Parathyroid adenoma (tissue), 2 donors: ENCODE results near the gene LMBR1.
"Not testable (repeated sequence)": the region's sequence is repeated elsewhere in the genome, so short reads cannot be mapped to it uniquely, and the experiment has no call there.

ENCODE experiments used
- H2AFZ ChIP-seq: fragments of 300-600 bp; sonication (generic); one replicate; pipeline ENCODE4 v1.7.0; 2017; ENCODE audit warnings: antibody characterized with exemption, mild to moderate bottlenecking
- H3K27ac ChIP-seq: fragments of 300-600 bp; sonication (generic); one replicate; pipeline ENCODE4 v1.7.0; 2017
- H3K27me3 ChIP-seq: fragments of 300-600 bp; sonication (generic); one replicate; pipeline ENCODE4 v1.7.0; 2017; ENCODE audit warnings: low read length; ENCODE audit not compliant: control insufficient read depth, insufficient read depth
- H3K36me3 ChIP-seq: fragments of 300-600 bp; sonication (generic); one replicate; pipeline ENCODE4 v1.7.0; 2017; ENCODE audit warnings: low read length; ENCODE audit not compliant: control insufficient read depth, insufficient read depth
- H3K4me1 ChIP-seq: fragments of 300-600 bp; sonication (generic); one replicate; pipeline ENCODE4 v1.7.0; 2017; ENCODE audit warnings: control low read depth
- H3K4me2 ChIP-seq: fragments of 300-600 bp; sonication (generic); one replicate; pipeline ENCODE4 v1.7.0; 2017; ENCODE audit warnings: low read length
- H3K4me3 ChIP-seq: fragments of 300-600 bp; sonication (generic); one replicate; pipeline ENCODE4 v1.7.0; 2017; ENCODE audit warnings: low read depth, low read length
- H3K79me2 ChIP-seq: fragments of 300-600 bp; sonication (generic); one replicate; pipeline ENCODE4 v1.7.0; 2017; ENCODE audit warnings: control low read depth
- H3K9ac ChIP-seq: fragments of 300-600 bp; sonication (generic); one replicate; pipeline ENCODE4 v1.7.0; 2017; ENCODE audit warnings: mild to moderate bottlenecking
- H3K9me3 ChIP-seq: fragments of 300-600 bp; sonication (generic); one replicate; pipeline ENCODE4 v1.7.0; 2017; ENCODE audit warnings: low read length; ENCODE audit not compliant: control insufficient read depth
- TF ChIP-seq, protein P1 (sequence below): fragments of 300-600 bp; sonication (generic); IDR thresholded peaks from one replicate; pipeline ENCODE4 v1.7.0; 2017; ENCODE audit warnings: antibody characterized with exemption, mild to moderate bottlenecking
- donor health status: primary hyperparathyroidism.

LMBR1 gene

DNA sequence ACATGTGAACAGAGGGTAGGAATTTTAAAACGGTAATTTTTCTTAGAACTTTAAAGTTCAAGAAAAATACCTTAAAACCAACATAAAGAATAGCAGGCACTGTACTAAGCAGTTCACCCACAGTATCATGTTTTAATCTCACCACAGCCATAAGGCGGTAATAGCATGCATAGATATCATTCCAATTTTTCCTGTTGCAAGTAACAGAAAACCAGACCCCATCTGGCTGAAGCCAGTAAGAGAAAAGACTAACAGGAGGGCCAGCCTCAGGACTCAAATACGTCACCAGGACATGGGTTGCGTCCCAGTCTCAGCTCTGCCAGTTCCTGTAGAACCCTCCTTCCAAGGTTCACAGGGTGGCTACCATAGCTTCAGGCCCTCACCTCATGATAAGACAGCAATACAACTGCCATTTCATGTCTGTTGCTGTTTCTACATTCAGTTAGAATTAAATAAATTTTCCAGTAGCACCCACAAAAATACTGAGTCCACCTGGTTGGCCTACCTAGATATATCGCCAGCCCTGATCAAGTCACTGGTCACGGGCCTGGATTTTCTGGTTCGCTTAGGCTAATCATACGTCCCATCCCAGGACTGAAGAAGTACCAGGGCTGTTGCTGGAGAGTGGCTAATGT, 254.4 kb downstream of the LMBR1 start:
- Histone ChIP-seq H3K79me2 (no peaks in the 10 kb centered on the region), H3K4me3 (no peak overlapping the region), H3K4me2 (no peak overlapping the region), H3K27ac (no peak overlapping the region), H3K9ac (no peak overlapping the region), H3K9me3 (no peaks in the 10 kb centered on the region), H2AFZ (no peak overlapping the region), H3K36me3 (no peaks in the 10 kb centered on the region), H3K27me3 (no peaks in the 10 kb centered on the region), H3K4me1 (no peaks in the 10 kb centered on the region)
- TF ChIP-seq, protein P1, sequence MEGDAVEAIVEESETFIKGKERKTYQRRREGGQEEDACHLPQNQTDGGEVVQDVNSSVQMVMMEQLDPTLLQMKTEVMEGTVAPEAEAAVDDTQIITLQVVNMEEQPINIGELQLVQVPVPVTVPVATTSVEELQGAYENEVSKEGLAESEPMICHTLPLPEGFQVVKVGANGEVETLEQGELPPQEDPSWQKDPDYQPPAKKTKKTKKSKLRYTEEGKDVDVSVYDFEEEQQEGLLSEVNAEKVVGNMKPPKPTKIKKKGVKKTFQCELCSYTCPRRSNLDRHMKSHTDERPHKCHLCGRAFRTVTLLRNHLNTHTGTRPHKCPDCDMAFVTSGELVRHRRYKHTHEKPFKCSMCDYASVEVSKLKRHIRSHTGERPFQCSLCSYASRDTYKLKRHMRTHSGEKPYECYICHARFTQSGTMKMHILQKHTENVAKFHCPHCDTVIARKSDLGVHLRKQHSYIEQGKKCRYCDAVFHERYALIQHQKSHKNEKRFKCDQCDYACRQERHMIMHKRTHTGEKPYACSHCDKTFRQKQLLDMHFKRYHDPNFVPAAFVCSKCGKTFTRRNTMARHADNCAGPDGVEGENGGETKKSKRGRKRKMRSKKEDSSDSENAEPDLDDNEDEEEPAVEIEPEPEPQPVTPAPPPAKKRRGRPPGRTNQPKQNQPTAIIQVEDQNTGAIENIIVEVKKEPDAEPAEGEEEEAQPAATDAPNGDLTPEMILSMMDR: no peak

DNA sequence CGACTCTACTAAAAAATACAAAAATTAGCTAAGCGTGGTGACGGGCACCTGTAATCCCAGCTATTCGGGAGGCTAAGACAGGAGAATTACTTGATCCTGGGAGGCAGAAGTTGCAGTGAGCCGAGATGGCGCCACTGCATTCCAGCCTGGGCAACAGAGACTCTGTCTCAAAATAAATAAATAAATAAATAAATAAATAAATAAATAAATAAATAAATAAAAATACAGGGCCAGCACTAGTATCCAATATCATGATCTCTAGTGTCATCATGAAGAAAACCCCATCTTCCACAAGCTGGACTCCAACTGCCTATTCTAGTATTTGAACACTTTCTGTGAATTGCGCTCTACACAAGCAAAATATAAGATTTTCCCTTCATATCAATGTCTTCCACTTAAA, 255.9 kb downstream of the LMBR1 start:
- H3K27ac ChIP-seq, H2AFZ ChIP-seq, H3K9ac ChIP-seq, H3K79me2 ChIP-seq, H3K4me2 ChIP-seq, H3K4me3 ChIP-seq, H3K27me3 ChIP-seq, H3K4me1 ChIP-seq, H3K9me3 ChIP-seq, H3K36me3 ChIP-seq: not testable (repeated sequence)

GRCh38 chr7:156635529-156636385, 257.2 kb downstream of the LMBR1 start:
- Histone ChIP-seq H2AFZ (no peak overlapping the region), H3K4me2 (no peak overlapping the region), H3K36me3 (no peaks in the 10 kb centered on the region), H3K79me2 (no peaks in the 10 kb centered on the region), H3K9ac (no peak overlapping the region), H3K27ac (no peak overlapping the region), H3K4me3 (no peak overlapping the region), H3K9me3 (no peaks in the 10 kb centered on the region), H3K4me1 (no peaks in the 10 kb centered on the region), H3K27me3 (no peaks in the 10 kb centered on the region)
- TF ChIP-seq, protein P1: no peak

DNA sequence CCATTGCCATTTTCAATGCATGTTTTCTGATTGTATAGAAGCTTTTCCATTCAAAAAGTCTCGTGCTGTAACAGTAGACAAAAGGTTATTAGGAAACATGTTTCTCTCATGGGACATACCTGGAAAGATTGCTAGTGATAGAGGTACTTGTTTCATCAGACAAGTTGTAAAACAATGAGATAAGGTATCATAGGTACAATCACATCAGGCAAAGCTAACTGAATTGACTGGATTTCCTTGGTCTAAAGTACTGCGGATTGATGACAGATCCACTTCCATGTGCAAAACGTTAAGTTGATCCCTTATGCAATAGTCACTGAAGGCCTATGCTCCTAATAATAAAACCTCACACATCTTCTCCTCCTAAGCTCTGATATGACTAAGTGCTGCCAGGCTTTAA, 258.9 kb downstream of the LMBR1 start:
- no peak overlapping the region for H3K27ac ChIP-seq

GRCh38 chr7:156629873-156630272, 263.1 kb downstream of the LMBR1 start:
- no peaks in the 10 kb centered on the region for H3K4me1 ChIP-seq
- H3K4me3 ChIP-seq: no peak overlapping the region
- H3K9me3 ChIP-seq: no peaks in the 10 kb centered on the region
- no peak overlapping the region for H2AFZ ChIP-seq
- H3K27ac ChIP-seq: no peak overlapping the region
- H3K9ac ChIP-seq: no peak overlapping the region
- TF ChIP-seq, protein P1: no peak
- H3K27me3 ChIP-seq: no peaks in the 10 kb centered on the region
- H3K4me2 ChIP-seq: no peak overlapping the region
- no peaks in the 10 kb centered on the region for H3K79me2 ChIP-seq
- H3K36me3 ChIP-seq: no peaks in the 10 kb centered on the region

More for the DNA sequence above, 258.9 kb downstream of the LMBR1 start:
- Histone ChIP-seq H3K27me3 (no peaks in the 10 kb centered on the region), H2AFZ (no peak overlapping the region), H3K79me2 (no peaks in the 10 kb centered on the region), H3K4me1 (no peaks in the 10 kb centered on the region), H3K9ac (no peak overlapping the region), H3K36me3 (no peaks in the 10 kb centered on the region), H3K4me2 (no peak overlapping the region), H3K9me3 (no peaks in the 10 kb centered on the region), H3K4me3 (no peak overlapping the region)
- TF ChIP-seq, protein P1: no peak
